Liver (tissue), 9 donors: ENCODE data around the gene TWF2. TPM values are rescaled to one million over a fixed set of nuclear protein-coding genes. Genes with fewer than 3 reads are reported as not detected.
A peak's percentile ranks its signal among the peaks of the same experiment; 100 is the strongest.

ENCODE experiments used
- DNase-seq: peaks from one replicate; pipeline ENCODE4 v3.0.0-alpha.2; 2017; ENCODE audit warnings: low spot score
- H3K27ac ChIP-seq, 2 donors: one replicate each; pipeline ENCODE4 v1.7.0; 2013; ENCODE audit warnings: inconsistent platforms in 2 of 2, low read length in 2 of 2, control low read depth in 1 of 2, low read depth in 1 of 2, mild to moderate bottlenecking in 1 of 2
- H3K27me3 ChIP-seq, 4 donors: one replicate each; pipeline versions ENCODE4 v1.6.1 to v1.7.0; 2013; ENCODE audit warnings: low read length in 3 of 4, inconsistent platforms in 1 of 4, mild to moderate bottlenecking in 1 of 4, moderate library complexity in 1 of 4; ENCODE audit not compliant: control insufficient read depth in 4 of 4, insufficient read depth in 4 of 4
- H3K36me3 ChIP-seq, 4 donors: one replicate each; pipeline versions ENCODE4 v1.6.1 to v1.7.0; 2013; ENCODE audit warnings: low read length in 3 of 4, mild to moderate bottlenecking in 3 of 4, low read depth in 1 of 4, moderate library complexity in 1 of 4; ENCODE audit not compliant: control insufficient read depth in 4 of 4, insufficient read depth in 3 of 4
- H3K4me1 ChIP-seq, 4 donors: one replicate each; pipeline versions ENCODE4 v1.6.1 to v1.7.0; 2013; ENCODE audit warnings: low read length in 3 of 4, mild to moderate bottlenecking in 3 of 4, moderate library complexity in 1 of 4; ENCODE audit not compliant: control insufficient read depth in 4 of 4, insufficient read depth in 4 of 4
- H3K4me3 ChIP-seq, 3 donors: one replicate each; pipeline versions ENCODE4 v1.6.1 to v1.7.0; 2013; ENCODE audit warnings: low read length in 3 of 3, control low read depth in 1 of 3, low read depth in 1 of 3, mild to moderate bottlenecking in 1 of 3
- H3K9ac ChIP-seq, 2 donors: one replicate each; pipeline ENCODE4 v1.7.0; 2013; ENCODE audit warnings: low read length in 2 of 2, mild to moderate bottlenecking in 2 of 2, moderate library complexity in 2 of 2, control low read depth in 1 of 2, low read depth in 1 of 2
- H3K9me3 ChIP-seq, 4 donors: one replicate each; pipeline versions ENCODE4 v1.6.1 to v1.7.0; 2013; ENCODE audit warnings: low read length in 3 of 4; ENCODE audit not compliant: control insufficient read depth in 4 of 4
- CTCF ChIP-seq: fragments of 150-350 bp; IDR thresholded peaks from 2 replicates; pipeline ENCODE4 v1.5.1; 2017; ENCODE audit warnings: improper control_type of control experiment, low read depth, low read length; ENCODE audit not compliant: missing input control
- EGR1 ChIP-seq, 2 donors: IDR thresholded peaks; 2 replicates each; pipeline ENCODE4 v1.6.1; 2016 to 2018; ENCODE audit warnings: antibody characterized with exemption in 2 of 2, low read depth in 2 of 2
- FOXA1 ChIP-seq: IDR thresholded peaks from 2 replicates; pipeline ENCODE4 v1.6.1; 2016; ENCODE audit warnings: antibody characterized with exemption
- FOXA2 ChIP-seq: IDR thresholded peaks from 2 replicates; pipeline ENCODE4 v1.6.1; 2016; ENCODE audit warnings: antibody characterized with exemption
- GABPA ChIP-seq, 2 donors: IDR thresholded peaks in 1 of 2; conservative IDR thresholded peaks in 1 of 2; 2 replicates each; pipeline ENCODE4 v1.6.1; 2016; ENCODE audit warnings: antibody characterized with exemption in 2 of 2, mild to moderate bottlenecking in 1 of 2, moderate library complexity in 1 of 2
- HNF4A ChIP-seq, 2 donors: conservative IDR thresholded peaks; 2 replicates each; pipeline ENCODE4 v1.6.1; 2016; ENCODE audit warnings: antibody characterized with exemption in 2 of 2, mild to moderate bottlenecking in 2 of 2
- HNF4G ChIP-seq: IDR thresholded peaks from 2 replicates; pipeline ENCODE4 v1.6.1; 2016; ENCODE audit warnings: antibody characterized with exemption
- JUND ChIP-seq, 2 donors: IDR thresholded peaks; 2 replicates each; pipeline ENCODE4 v1.6.1; 2016; ENCODE audit warnings: antibody characterized with exemption in 2 of 2
- MAX ChIP-seq: IDR thresholded peaks from 2 replicates; pipeline ENCODE4 v1.6.1; 2016; ENCODE audit warnings: antibody characterized with exemption
- NR2F2 ChIP-seq: IDR thresholded peaks from 2 replicates; pipeline ENCODE4 v1.6.1; 2016; ENCODE audit warnings: antibody characterized with exemption
- RAD21 ChIP-seq, 2 donors: IDR thresholded peaks; 2 replicates each; pipeline ENCODE4 v1.6.1; 2016; ENCODE audit warnings: antibody characterized with exemption in 2 of 2, mild to moderate bottlenecking in 2 of 2
- RXRA ChIP-seq, 2 donors: IDR thresholded peaks; 2 replicates each; pipeline ENCODE4 v1.6.1; 2017 to 2018; ENCODE audit warnings: antibody characterized with exemption in 2 of 2, mild to moderate bottlenecking in 1 of 2
- SP1 ChIP-seq: IDR thresholded peaks from 2 replicates; pipeline ENCODE4 v1.6.1; 2018; ENCODE audit warnings: antibody characterized with exemption, mild to moderate bottlenecking
- TAF1 ChIP-seq: conservative IDR thresholded peaks from 2 replicates; pipeline ENCODE4 v1.6.1; 2016; ENCODE audit warnings: antibody characterized with exemption, mild to moderate bottlenecking
- YY1 ChIP-seq: IDR thresholded peaks from 2 replicates; pipeline ENCODE4 v1.6.1; 2016; ENCODE audit warnings: antibody characterized with exemption, mild to moderate bottlenecking
- ZBTB33 ChIP-seq: IDR thresholded peaks from 2 replicates; pipeline ENCODE4 v1.6.1; 2016; ENCODE audit warnings: antibody characterized with exemption
- WGBS: extraction: QIAGEN DNeasy Blood & Tissue Kit; methylation state at CpG from one replicate; pipeline ENCODE4 v1.1.7; 2013; 5-methylcytosine and 5-hydroxymethylcytosine counted together
- polyA plus RNA-seq, 2 donors: library from polyadenylated mRNA; stranded (reverse) in 1 of 2; unstranded in 1 of 2; fragments of 200-250 nt in 1 of 2; fragments of >200 nt in 1 of 2; fragmentation: Nextera tagmentation in 1 of 2; extraction: Ambion mirVana in 1 of 2; gene quantifications; one replicate each; pipeline versions ENCODE4 v1.2.1 to v1.2.3, GENCODE V29; 2013 to 2015
- total RNA-seq, 2 donors: library from RNA; depleted of rRNA; stranded (reverse); fragments of >200 nt; gene quantifications; one replicate each; pipeline ENCODE4 v1.2.3, GENCODE V29; 2014
- TF ChIP-seq, protein P1 (sequence below): IDR thresholded peaks from 2 replicates; pipeline ENCODE4 v1.6.1; 2016; ENCODE audit warnings: antibody characterized with exemption
- TF ChIP-seq, protein P2 (sequence below): IDR thresholded peaks from 2 replicates; pipeline ENCODE4 v1.6.1; 2016; ENCODE audit warnings: antibody characterized with exemption, mild to moderate bottlenecking
- donor health status: healthy.
- donor health status: healthy.
- donor health status: healthy.
- donor health status: healthy.
- donor health status: healthy.

Gene TWF2
- total and polyA plus RNA-seq, 4 donors, result 12.0 to 26.3 (median 17.6) TPM

GRCh38 chr3:52204337-52205073, 34.5 kb downstream of the TWF2 start:
- peak overlapping the region in 2 of 3 donors; percentile 0 to 12 for H3K4me3 ChIP-seq
- no peaks in the 10 kb centered on the region for H3K27me3 ChIP-seq
- DNase-seq, result no peak
- H3K4me1 ChIP-seq, result peaks cover 5 to 67% (median 57%) of the 10 kb centered on the region in 4 donors
- TF ChIP-seq EGR1 (IDR thresholded peaks at IDR 0.05; ENCODE audit: low read depth in 2 of 2) (peak in 1 of 2 donors; percentile 33), YY1 (peak; percentile 58), SP1 (peak; percentile 52), NR2F2 (no peak), HNF4A (conservative IDR thresholded peaks at IDR 0.05) (peak; percentile 16 to 52), TAF1 (no peak), FOXA2 (peak; percentile 97), CTCF (no peak), FOXA1 (peak; percentile 96), GABPA (IDR thresholded peaks at IDR 0.05 in 1 of 2, conservative IDR thresholded peaks at IDR 0.05 in 1 of 2) (no peak), RAD21 (IDR thresholded peaks at IDR 0.05) (peak in 1 of 2 donors; percentile 12), MAX (peak; percentile 77), JUND (IDR thresholded peaks at IDR 0.05) (peak; percentile 15 to 83), HNF4G (no peak), ZBTB33 (peak; percentile 67), RXRA (IDR thresholded peaks at IDR 0.05) (peak; percentile 47 to 83)
- TF ChIP-seq, protein P1, sequence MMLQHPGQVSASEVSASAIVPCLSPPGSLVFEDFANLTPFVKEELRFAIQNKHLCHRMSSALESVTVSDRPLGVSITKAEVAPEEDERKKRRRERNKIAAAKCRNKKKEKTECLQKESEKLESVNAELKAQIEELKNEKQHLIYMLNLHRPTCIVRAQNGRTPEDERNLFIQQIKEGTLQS, result no peak
- TF ChIP-seq, protein P2, sequence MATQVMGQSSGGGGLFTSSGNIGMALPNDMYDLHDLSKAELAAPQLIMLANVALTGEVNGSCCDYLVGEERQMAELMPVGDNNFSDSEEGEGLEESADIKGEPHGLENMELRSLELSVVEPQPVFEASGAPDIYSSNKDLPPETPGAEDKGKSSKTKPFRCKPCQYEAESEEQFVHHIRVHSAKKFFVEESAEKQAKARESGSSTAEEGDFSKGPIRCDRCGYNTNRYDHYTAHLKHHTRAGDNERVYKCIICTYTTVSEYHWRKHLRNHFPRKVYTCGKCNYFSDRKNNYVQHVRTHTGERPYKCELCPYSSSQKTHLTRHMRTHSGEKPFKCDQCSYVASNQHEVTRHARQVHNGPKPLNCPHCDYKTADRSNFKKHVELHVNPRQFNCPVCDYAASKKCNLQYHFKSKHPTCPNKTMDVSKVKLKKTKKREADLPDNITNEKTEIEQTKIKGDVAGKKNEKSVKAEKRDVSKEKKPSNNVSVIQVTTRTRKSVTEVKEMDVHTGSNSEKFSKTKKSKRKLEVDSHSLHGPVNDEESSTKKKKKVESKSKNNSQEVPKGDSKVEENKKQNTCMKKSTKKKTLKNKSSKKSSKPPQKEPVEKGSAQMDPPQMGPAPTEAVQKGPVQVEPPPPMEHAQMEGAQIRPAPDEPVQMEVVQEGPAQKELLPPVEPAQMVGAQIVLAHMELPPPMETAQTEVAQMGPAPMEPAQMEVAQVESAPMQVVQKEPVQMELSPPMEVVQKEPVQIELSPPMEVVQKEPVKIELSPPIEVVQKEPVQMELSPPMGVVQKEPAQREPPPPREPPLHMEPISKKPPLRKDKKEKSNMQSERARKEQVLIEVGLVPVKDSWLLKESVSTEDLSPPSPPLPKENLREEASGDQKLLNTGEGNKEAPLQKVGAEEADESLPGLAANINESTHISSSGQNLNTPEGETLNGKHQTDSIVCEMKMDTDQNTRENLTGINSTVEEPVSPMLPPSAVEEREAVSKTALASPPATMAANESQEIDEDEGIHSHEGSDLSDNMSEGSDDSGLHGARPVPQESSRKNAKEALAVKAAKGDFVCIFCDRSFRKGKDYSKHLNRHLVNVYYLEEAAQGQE, result no peak
- H3K36me3 ChIP-seq, result peaks cover 10 to 74% (median 64%) of the 10 kb centered on the region in 4 donors
- WGBS, result 37% methylated on average over 10 of the region's 10 CpGs
- peak overlapping the region in 1 of 2 donors; percentile 16 for H3K9ac ChIP-seq
- H3K9me3 ChIP-seq, result no peaks in the 10 kb centered on the region
- peak overlapping the region; percentile 65 to 72 for H3K27ac ChIP-seq
